Thoracic aorta (tissue), 2 donors: Measurements from ENCODE around the gene HOXC12. TPM values are rescaled to one million over a fixed set of nuclear protein-coding genes. Genes with fewer than 3 reads are reported as not detected.

Experiments
- ATAC-seq: fragments of 150-250 bp; one replicate; pipeline ENCODE4 v1.8.0; 2017; ENCODE audit warnings: low read depth; ENCODE audit not compliant: insufficient number of reproducible peaks, low FRiP score
- DNase-seq: peaks from one replicate; pipeline ENCODE4 v3.0.0-alpha.2; 2020; ENCODE audit warnings: low spot score
- H3K27ac ChIP-seq, 2 donors: fragments of 200-600 bp; sonication (generic); 1 replicate in 1 of 2; 2 replicates in 1 of 2; pipeline ENCODE4 v1.5.1; 2016; ENCODE audit warnings: mild to moderate bottlenecking in 2 of 2, moderate library complexity in 2 of 2
- H3K27me3 ChIP-seq: fragments of 200-600 bp; sonication (generic); replicated peaks from 2 replicates; pipeline ENCODE4 v1.6.0; 2016; ENCODE audit warnings: mild to moderate bottlenecking; ENCODE audit not compliant: insufficient read depth
- H3K36me3 ChIP-seq: fragments of 200-600 bp; sonication (generic); one replicate; pipeline ENCODE4 v1.5.1; 2016
- H3K4me1 ChIP-seq, 2 donors: fragments of 200-600 bp; sonication (generic); 1 replicate in 1 of 2; 2 replicates in 1 of 2; pipeline versions ENCODE4 v1.5.1 to v1.6.0; 2016; ENCODE audit warnings: low read depth in 2 of 2, mild to moderate bottlenecking in 1 of 2; ENCODE audit not compliant: control insufficient read depth in 1 of 2
- H3K4me3 ChIP-seq: fragments of 200-600 bp; sonication (generic); 2 replicates; pipeline ENCODE4 v1.5.1; 2016; ENCODE audit warnings: mild to moderate bottlenecking
- H3K9me3 ChIP-seq: fragments of 200-600 bp; sonication (generic); 2 replicates; pipeline ENCODE4 v1.5.1; 2016
- CTCF ChIP-seq: fragments of 200-600 bp; sonication (generic); IDR thresholded peaks from one replicate; pipeline ENCODE4 v1.5.1; 2019; ENCODE audit warnings: antibody characterized with exemption
- total RNA-seq, 2 donors: library from RNA; depleted of rRNA; stranded (reverse); fragments of >200 nt; gene quantifications; one replicate each; pipeline versions ENCODE4 v1.1.0 to v1.2.3, GENCODE V29; 2016

HOXC12 gene
- total RNA-seq, 2 donors from 2014 or later: not detected

- peaks cover 0 to under 1% of the 10 kb centered on the region in 2 donors for H3K4me1 ChIP-seq
- no peaks in the 10 kb centered on the region for H3K9me3 ChIP-seq
- DNase-seq (no peak), ATAC-seq (no peak)
- H3K27me3 ChIP-seq: peaks cover 46% of the 10 kb centered on the region
- no peak for TF ChIP-seq CTCF
- no peaks in the 10 kb centered on the region for H3K36me3 ChIP-seq
- H3K4me3 ChIP-seq: no peak overlapping the region
- H3K27ac ChIP-seq: no peak overlapping the region
These were observed 11.9 kb downstream of the HOXC12 start for GRCh38 chr12:53966385-53967133.

- TF ChIP-seq CTCF: no peak
- Histone ChIP-seq H3K27ac (no peak overlapping the region), H3K27me3 (peaks cover 42% of the 10 kb centered on the region), H3K36me3 (no peaks in the 10 kb centered on the region), H3K4me1 (no peaks in the 10 kb centered on the region), H3K9me3 (no peaks in the 10 kb centered on the region), H3K4me3 (no peak overlapping the region)
- DNase-seq (no peak), ATAC-seq (no peak)
These were observed 12.8 kb downstream of the HOXC12 start for GRCh38 chr12:53967421-53967925.

GRCh38 chr12:53968214-53969127 lies 13.8 kb downstream of the HOXC12 start:
- DNase-seq: no peak
- no peak overlapping the region for H3K27ac ChIP-seq

GRCh38 chr12:53969588-53970259 lies 15.0 kb downstream of the HOXC12 start:
- Histone ChIP-seq H3K4me1 (peaks cover 8 to 16% of the 10 kb centered on the region in 2 donors), H3K36me3 (no peaks in the 10 kb centered on the region), H3K9me3 (no peaks in the 10 kb centered on the region), H3K27ac (no peak overlapping the region), H3K27me3 (peaks cover 28% of the 10 kb centered on the region), H3K4me3 (no peak overlapping the region)
- DNase-seq: no peak
- ATAC-seq: no peak
- TF ChIP-seq CTCF: no peak

More at GRCh38 chr12:53968214-53969127, 13.8 kb downstream of the HOXC12 start:
- peaks cover under 1 to 4% of the 10 kb centered on the region in 2 donors for H3K4me1 ChIP-seq
- TF ChIP-seq CTCF: no peak
- no peak overlapping the region for H3K4me3 ChIP-seq
- no peaks in the 10 kb centered on the region for H3K36me3 ChIP-seq
- H3K9me3 ChIP-seq: no peaks in the 10 kb centered on the region
- ATAC-seq: no peak
- peaks cover 34% of the 10 kb centered on the region for H3K27me3 ChIP-seq
